PC-3 (cell line): ENCODE measurements around the gene CXADR. TPM values are rescaled to one million over a fixed set of nuclear protein-coding genes. Genes with fewer than 3 reads are reported as not detected.

Experiments
- ATAC-seq: fragments of 200-7000 bp; cut with Tn5 transposase; 2 replicates; pipeline ENCODE4 v1.9.1; 2020; ENCODE audit warnings: mild to moderate bottlenecking, moderate library complexity
- BruUV-seq: library from RNA; stranded (reverse); fragments of 400-500 nt; replicated peaks from 2 replicates; lab custom pipeline; 2021; lab: Mats Ljungman, UMichigan
- CTCF ChIA-PET: fragments of 300-600 bp; sonication (Branson Sonifier 250); formaldehyde crosslinking; loops from one replicate; lab custom pipeline; 2022; ENCODE audit warnings: antibody characterized with exemption; lab: Charles Lee
- POLR2A ChIA-PET: fragments of 300-600 bp; sonication (Branson Sonifier 250); formaldehyde crosslinking; loops from one replicate; lab custom pipeline; 2022; ENCODE audit warnings: antibody characterized with exemption; ENCODE audit not compliant: unreplicated experiment; lab: Charles Lee
- DNase-seq: peaks from one replicate; pipeline ENCODE4 v3.0.0-alpha.2; 2015
- H2AFZ ChIP-seq: fragments of 300-600 bp; sonication (generic); 2 replicates; pipeline ENCODE4 v1.6.0; 2016; ENCODE audit warnings: antibody characterized with exemption, low read length
- H3F3A ChIP-seq: fragments of 300-600 bp; sonication (generic); one replicate; pipeline ENCODE4 v1.6.0; 2017; ENCODE audit warnings: antibody characterized with exemption, low read length, control low read depth, mild to moderate bottlenecking; ENCODE audit not compliant: unreplicated experiment
- H3K27ac ChIP-seq: fragments of 300-600 bp; sonication (generic); 2 replicates; pipeline ENCODE4 v1.5.1; 2016; ENCODE audit warnings: mild to moderate bottlenecking, low read length
- H3K27me3 ChIP-seq: fragments of 300-600 bp; sonication (generic); 2 replicates; pipeline ENCODE4 v1.6.1; 2016; ENCODE audit warnings: low read length, mixed read lengths
- H3K36me3 ChIP-seq: fragments of 300-600 bp; sonication (generic); 2 replicates; pipeline ENCODE4 v1.6.1; 2016; ENCODE audit warnings: low read depth, mixed run types, low read length, mixed read lengths
- H3K4me1 ChIP-seq: fragments of 300-600 bp; sonication (generic); 2 replicates; pipeline ENCODE4 v1.5.1; 2016; ENCODE audit warnings: low read length; ENCODE audit not compliant: insufficient read depth
- H3K4me2 ChIP-seq: fragments of 300-600 bp; sonication (generic); 2 replicates; pipeline ENCODE4 v1.6.0; 2016; ENCODE audit warnings: low read length
- H3K4me3 ChIP-seq: fragments of 300-600 bp; sonication (generic); 2 replicates; pipeline ENCODE4 v1.5.1; 2016; ENCODE audit warnings: mild to moderate bottlenecking, low read length, mixed read lengths
- H3K79me2 ChIP-seq: fragments of 300-600 bp; sonication (generic); 2 replicates; pipeline ENCODE4 v1.6.1; 2017; ENCODE audit warnings: low read length, mixed read lengths
- H3K9ac ChIP-seq: fragments of 300-600 bp; sonication (generic); 2 replicates; pipeline ENCODE4 v1.6.0; 2016; ENCODE audit warnings: mild to moderate bottlenecking, low read length
- H3K9me2 ChIP-seq: fragments of 300-600 bp; sonication (generic); replicated peaks from 2 replicates; pipeline ENCODE4 v1.6.1; 2016; ENCODE audit warnings: mixed run types, low read length, mixed read lengths
- H3K9me3 ChIP-seq: fragments of 300-600 bp; sonication (generic); 2 replicates; pipeline ENCODE4 v1.6.1; 2016; ENCODE audit warnings: low read length, mixed read lengths
- H4K20me1 ChIP-seq: fragments of 300-600 bp; sonication (generic); 2 replicates; pipeline ENCODE4 v1.6.1; 2016; ENCODE audit warnings: low read length, mixed read lengths
- EZH2 ChIP-seq: fragments of 300-600 bp; sonication (generic); IDR thresholded peaks from one replicate; pipeline ENCODE4 v1.6.1; 2017; ENCODE audit warnings: antibody characterized with exemption, mild to moderate bottlenecking, low read length; ENCODE audit not compliant: unreplicated experiment
- EZH2phosphoT487 ChIP-seq: fragments of 300-600 bp; sonication (generic); IDR thresholded peaks from 2 replicates; pipeline ENCODE4 v1.6.1; 2018; ENCODE audit warnings: mild to moderate bottlenecking, antibody characterized with exemption, low read length, borderline replicate concordance
- intact Hi-C: fragments of 100-400 bp; cut with micrococcal nuclease; formaldehyde crosslinking; loops from 2 replicates; pipeline ENCODE4 v1.9.0; 2023
- total RNA-seq: library from RNA; depleted of rRNA; stranded (reverse); fragments of >200 nt; gene quantifications from 2 replicates; pipeline ENCODE4 v1.2.3, GENCODE V29; 2014
- TF ChIP-seq, protein P1 (sequence below): fragments of 300-600 bp; sonication (generic); conservative IDR thresholded peaks from 2 replicates; pipeline ENCODE4 v1.5.1; 2017; ENCODE audit warnings: antibody characterized with exemption, low read depth, mild to moderate bottlenecking, low read length

CXADR gene
- total RNA-seq, 1 experiment from 2014 or later = 11.2 TPM

DNA sequence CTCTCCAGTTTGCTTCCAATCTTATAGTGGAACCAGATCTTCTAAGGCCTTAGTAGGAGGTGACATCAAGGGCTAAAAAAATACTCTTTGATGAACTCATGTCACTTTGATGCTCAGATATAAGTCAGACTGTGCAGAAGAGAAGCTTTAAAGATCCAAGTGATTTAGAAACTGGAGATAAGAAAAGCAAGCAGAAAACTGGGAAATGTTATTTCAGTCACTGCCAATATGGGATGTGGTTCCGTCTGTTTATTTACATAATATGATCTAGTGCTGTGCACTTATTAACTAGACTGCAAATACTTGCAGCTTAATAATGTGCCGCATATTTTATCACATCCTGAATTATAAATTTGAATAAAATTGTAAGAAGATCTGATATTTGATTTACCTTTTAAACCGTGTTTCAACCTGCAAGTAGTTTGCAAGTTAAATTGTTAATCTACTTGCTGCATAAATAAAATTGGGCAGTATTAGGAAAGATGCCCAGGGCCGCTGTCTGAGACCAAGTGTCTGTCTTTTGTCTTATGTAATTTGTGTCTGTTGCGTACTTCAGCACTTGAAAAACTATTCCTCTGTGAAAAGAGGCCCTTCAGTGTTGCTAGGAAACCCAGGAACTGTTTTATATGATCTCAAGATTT, 29.6 kb downstream of the CXADR start:
- intact Hi-C loops = no loop called here
- DNase-seq (no peak), ATAC-seq (no peak)
- Histone ChIP-seq H3K27me3 (no peaks in the 10 kb centered on the region), H3K4me1 (no peaks in the 10 kb centered on the region), H3F3A (no peaks in the 10 kb centered on the region), H3K9me2 (no peaks in the 10 kb centered on the region), H3K9me3 (no peaks in the 10 kb centered on the region), H3K4me3 (no peak overlapping the region), H3K4me2 (no peak overlapping the region), H3K79me2 (no peaks in the 10 kb centered on the region), H2AFZ (no peak overlapping the region), H4K20me1 (no peaks in the 10 kb centered on the region), H3K27ac (no peak overlapping the region), H3K36me3 (no peaks in the 10 kb centered on the region), H3K9ac (no peak overlapping the region)
- TF ChIP-seq, protein P1, sequence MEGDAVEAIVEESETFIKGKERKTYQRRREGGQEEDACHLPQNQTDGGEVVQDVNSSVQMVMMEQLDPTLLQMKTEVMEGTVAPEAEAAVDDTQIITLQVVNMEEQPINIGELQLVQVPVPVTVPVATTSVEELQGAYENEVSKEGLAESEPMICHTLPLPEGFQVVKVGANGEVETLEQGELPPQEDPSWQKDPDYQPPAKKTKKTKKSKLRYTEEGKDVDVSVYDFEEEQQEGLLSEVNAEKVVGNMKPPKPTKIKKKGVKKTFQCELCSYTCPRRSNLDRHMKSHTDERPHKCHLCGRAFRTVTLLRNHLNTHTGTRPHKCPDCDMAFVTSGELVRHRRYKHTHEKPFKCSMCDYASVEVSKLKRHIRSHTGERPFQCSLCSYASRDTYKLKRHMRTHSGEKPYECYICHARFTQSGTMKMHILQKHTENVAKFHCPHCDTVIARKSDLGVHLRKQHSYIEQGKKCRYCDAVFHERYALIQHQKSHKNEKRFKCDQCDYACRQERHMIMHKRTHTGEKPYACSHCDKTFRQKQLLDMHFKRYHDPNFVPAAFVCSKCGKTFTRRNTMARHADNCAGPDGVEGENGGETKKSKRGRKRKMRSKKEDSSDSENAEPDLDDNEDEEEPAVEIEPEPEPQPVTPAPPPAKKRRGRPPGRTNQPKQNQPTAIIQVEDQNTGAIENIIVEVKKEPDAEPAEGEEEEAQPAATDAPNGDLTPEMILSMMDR = no peak
- TF ChIP-seq EZH2phosphoT487 (no peak), EZH2 (no peak)
- CTCF ChIA-PET = no interaction called here
- no TSS peak for BruUV-seq
- POLR2A ChIA-PET = no interaction called here

DNA sequence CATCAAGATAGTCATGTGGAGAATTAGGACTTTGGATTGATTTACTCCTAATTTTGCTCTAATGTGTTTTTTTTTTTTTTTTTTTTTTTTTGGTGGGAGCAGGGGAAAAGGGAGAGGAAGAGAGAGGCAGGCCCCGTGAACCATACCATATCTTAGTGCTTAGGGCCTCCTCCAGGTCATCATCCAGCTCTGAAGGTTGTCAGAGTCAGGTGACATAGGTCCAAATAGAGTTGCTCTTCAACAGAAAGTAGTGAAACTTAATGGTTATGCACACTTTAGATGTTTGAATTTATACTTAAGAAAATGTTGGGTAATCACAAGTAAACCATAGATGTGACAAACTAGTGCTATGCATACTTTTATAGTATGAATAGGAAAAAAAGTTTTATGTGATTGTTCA, 32.2 kb downstream of the CXADR start:
- Histone ChIP-seq H3K4me3 (no peak overlapping the region), H3K9me2 (no peaks in the 10 kb centered on the region), H3K4me2 (no peak overlapping the region), H4K20me1 (peaks cover 4% of the 10 kb centered on the region; the same call in 1 of the 2 replicates), H3K4me1 (peaks cover 8% of the 10 kb centered on the region), H3K36me3 (no peaks in the 10 kb centered on the region), H3F3A (no peaks in the 10 kb centered on the region), H3K9ac (no peak overlapping the region), H3K27ac (no peak overlapping the region), H3K9me3 (no peaks in the 10 kb centered on the region), H2AFZ (no peak overlapping the region), H3K27me3 (no peaks in the 10 kb centered on the region), H3K79me2 (no peaks in the 10 kb centered on the region)
- DNase-seq = no peak
- ChIA-PET POLR2A (no interaction called here), CTCF (no interaction called here)
- ATAC-seq = no peak
- intact Hi-C loops = no loop called here
- TF ChIP-seq, protein P1 = no peak
- TF ChIP-seq EZH2phosphoT487 = no peak
- TF ChIP-seq EZH2 = no peak
- BruUV-seq = no TSS peak

DNA sequence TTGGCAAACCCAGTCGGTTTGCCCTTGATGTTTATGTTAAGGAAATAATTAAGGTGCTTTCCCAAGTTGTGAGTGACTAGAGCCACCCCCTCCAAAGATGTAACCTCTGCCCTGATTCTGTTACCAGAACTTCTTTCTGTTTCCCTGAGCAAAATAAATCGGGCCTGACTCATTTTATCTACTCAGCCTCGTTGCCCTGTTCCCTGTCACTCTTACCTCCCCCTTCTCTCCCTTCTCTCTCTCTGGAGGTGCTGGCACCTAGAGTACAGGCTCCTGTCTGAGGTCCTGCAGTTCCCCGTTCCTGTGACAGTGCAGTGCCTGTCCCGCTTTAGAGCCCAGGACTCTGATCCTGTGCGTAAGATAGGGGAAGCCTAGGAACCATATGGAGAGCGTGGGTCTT, 35.4 kb downstream of the CXADR start:
- no peaks in the 10 kb centered on the region for H3K9me3 ChIP-seq
- peaks cover 8% of the 10 kb centered on the region for H3K4me1 ChIP-seq
- DNase-seq = no peak
- H3K36me3 ChIP-seq = no peaks in the 10 kb centered on the region
- H3K4me3 ChIP-seq = no peak overlapping the region
- CTCF ChIA-PET = no interaction called here
- intact Hi-C loops = no loop called here
- no peak for TF ChIP-seq EZH2
- TF ChIP-seq EZH2phosphoT487 = no peak
- TF ChIP-seq, protein P1 = no peak
- no peak overlapping the region for H2AFZ ChIP-seq
- H4K20me1 ChIP-seq = peaks cover 4% of the 10 kb centered on the region; the same call in 1 of the 2 replicates
- POLR2A ChIA-PET = no interaction called here
- H3K79me2 ChIP-seq = no peaks in the 10 kb centered on the region
- H3F3A ChIP-seq = no peaks in the 10 kb centered on the region
- no TSS peak for BruUV-seq
- no peak; the same call in 1 of the 2 replicates for ATAC-seq
- H3K27me3 ChIP-seq = no peaks in the 10 kb centered on the region
- H3K4me2 ChIP-seq = no peak overlapping the region
- no peaks in the 10 kb centered on the region for H3K9me2 ChIP-seq
- no peak overlapping the region for H3K27ac ChIP-seq
- no peak overlapping the region for H3K9ac ChIP-seq
